ENCODE data around the gene SRGAP3. TPM values are rescaled to one million over a fixed set of nuclear protein-coding genes. Genes with fewer than 3 reads are reported as not detected.

The SRGAP3 gene
- total RNA-seq, 1 experiment from 2014 or later: 17.9 TPM

DNA sequence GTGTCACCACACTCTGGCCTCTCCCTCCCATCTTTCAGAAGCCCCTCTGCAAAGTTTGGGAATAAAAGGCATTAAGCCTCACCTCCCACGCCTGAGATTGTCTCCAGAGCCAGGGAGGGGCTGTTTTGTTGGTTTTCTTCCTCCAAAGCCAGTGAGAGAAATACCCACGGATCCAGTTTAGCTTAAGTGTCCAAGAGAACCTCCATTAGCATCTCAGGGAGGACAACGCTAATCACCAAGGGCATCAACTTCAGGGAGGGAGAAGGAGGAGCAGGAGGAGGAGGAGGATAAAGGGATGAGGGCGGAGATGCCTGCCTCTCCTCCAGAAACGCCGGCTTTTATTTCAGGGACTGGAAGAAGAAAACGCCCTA is 101.6 kb downstream of the SRGAP3 start:
- ATAC-seq (no peak), DNase-seq (ENCODE audit: low spot score) (no peak)
- Mint-ChIP-seq H3K27ac (no peak overlapping the region), H3K27me3 (ENCODE audit: low read depth) (peaks cover 11% of the 10 kb centered on the region), H3K9me3 (peaks cover 49% of the 10 kb centered on the region), H3K4me3 (no peak overlapping the region), H3K4me1 (no peaks in the 10 kb centered on the region), H3K36me3 (peaks cover 31% of the 10 kb centered on the region)
- POLR2A ChIA-PET: no interaction called here
- CTCF ChIA-PET: no interaction called here
- TF ChIP-seq MXD4 (CRISPR knock-in tag; IDR thresholded peaks at IDR 0.05; ENCODE audit: borderline replicate concordance): no peak
- TF ChIP-seq, protein P1, sequence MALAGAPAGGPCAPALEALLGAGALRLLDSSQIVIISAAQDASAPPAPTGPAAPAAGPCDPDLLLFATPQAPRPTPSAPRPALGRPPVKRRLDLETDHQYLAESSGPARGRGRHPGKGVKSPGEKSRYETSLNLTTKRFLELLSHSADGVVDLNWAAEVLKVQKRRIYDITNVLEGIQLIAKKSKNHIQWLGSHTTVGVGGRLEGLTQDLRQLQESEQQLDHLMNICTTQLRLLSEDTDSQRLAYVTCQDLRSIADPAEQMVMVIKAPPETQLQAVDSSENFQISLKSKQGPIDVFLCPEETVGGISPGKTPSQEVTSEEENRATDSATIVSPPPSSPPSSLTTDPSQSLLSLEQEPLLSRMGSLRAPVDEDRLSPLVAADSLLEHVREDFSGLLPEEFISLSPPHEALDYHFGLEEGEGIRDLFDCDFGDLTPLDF (CRISPR knock-in tag; IDR thresholded peaks at IDR 0.05): no peak
- TF ChIP-seq, protein P2, sequence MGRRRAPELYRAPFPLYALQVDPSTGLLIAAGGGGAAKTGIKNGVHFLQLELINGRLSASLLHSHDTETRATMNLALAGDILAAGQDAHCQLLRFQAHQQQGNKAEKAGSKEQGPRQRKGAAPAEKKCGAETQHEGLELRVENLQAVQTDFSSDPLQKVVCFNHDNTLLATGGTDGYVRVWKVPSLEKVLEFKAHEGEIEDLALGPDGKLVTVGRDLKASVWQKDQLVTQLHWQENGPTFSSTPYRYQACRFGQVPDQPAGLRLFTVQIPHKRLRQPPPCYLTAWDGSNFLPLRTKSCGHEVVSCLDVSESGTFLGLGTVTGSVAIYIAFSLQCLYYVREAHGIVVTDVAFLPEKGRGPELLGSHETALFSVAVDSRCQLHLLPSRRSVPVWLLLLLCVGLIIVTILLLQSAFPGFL (CRISPR knock-in tag; IDR thresholded peaks at IDR 0.05; ENCODE audit: borderline replicate concordance): no peak
- no peak for TF ChIP-seq TCF7 (CRISPR knock-in tag; IDR thresholded peaks at IDR 0.05; ENCODE audit: low read depth)
- TF ChIP-seq ATF6 (CRISPR knock-in tag; IDR thresholded peaks at IDR 0.05): no peak
- TF ChIP-seq ZNF232 (CRISPR knock-in tag; IDR thresholded peaks at IDR 0.05): no peak
- TF ChIP-seq, protein P3, sequence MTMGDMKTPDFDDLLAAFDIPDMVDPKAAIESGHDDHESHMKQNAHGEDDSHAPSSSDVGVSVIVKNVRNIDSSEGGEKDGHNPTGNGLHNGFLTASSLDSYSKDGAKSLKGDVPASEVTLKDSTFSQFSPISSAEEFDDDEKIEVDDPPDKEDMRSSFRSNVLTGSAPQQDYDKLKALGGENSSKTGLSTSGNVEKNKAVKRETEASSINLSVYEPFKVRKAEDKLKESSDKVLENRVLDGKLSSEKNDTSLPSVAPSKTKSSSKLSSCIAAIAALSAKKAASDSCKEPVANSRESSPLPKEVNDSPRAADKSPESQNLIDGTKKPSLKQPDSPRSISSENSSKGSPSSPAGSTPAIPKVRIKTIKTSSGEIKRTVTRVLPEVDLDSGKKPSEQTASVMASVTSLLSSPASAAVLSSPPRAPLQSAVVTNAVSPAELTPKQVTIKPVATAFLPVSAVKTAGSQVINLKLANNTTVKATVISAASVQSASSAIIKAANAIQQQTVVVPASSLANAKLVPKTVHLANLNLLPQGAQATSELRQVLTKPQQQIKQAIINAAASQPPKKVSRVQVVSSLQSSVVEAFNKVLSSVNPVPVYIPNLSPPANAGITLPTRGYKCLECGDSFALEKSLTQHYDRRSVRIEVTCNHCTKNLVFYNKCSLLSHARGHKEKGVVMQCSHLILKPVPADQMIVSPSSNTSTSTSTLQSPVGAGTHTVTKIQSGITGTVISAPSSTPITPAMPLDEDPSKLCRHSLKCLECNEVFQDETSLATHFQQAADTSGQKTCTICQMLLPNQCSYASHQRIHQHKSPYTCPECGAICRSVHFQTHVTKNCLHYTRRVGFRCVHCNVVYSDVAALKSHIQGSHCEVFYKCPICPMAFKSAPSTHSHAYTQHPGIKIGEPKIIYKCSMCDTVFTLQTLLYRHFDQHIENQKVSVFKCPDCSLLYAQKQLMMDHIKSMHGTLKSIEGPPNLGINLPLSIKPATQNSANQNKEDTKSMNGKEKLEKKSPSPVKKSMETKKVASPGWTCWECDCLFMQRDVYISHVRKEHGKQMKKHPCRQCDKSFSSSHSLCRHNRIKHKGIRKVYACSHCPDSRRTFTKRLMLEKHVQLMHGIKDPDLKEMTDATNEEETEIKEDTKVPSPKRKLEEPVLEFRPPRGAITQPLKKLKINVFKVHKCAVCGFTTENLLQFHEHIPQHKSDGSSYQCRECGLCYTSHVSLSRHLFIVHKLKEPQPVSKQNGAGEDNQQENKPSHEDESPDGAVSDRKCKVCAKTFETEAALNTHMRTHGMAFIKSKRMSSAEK (CRISPR knock-in tag; IDR thresholded peaks at IDR 0.05; ENCODE audit: borderline replicate concordance): no peak
- TF ChIP-seq FOXK1 (CRISPR knock-in tag; IDR thresholded peaks at IDR 0.05): no peak
- no peak for TF ChIP-seq ETV6 (CRISPR knock-in tag; IDR thresholded peaks at IDR 0.05)
- TF ChIP-seq, protein P4, sequence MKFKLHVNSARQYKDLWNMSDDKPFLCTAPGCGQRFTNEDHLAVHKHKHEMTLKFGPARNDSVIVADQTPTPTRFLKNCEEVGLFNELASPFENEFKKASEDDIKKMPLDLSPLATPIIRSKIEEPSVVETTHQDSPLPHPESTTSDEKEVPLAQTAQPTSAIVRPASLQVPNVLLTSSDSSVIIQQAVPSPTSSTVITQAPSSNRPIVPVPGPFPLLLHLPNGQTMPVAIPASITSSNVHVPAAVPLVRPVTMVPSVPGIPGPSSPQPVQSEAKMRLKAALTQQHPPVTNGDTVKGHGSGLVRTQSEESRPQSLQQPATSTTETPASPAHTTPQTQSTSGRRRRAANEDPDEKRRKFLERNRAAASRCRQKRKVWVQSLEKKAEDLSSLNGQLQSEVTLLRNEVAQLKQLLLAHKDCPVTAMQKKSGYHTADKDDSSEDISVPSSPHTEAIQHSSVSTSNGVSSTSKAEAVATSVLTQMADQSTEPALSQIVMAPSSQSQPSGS (CRISPR knock-in tag; IDR thresholded peaks at IDR 0.05; ENCODE audit: borderline replicate concordance, low read depth): no peak
- TF ChIP-seq, protein P5, sequence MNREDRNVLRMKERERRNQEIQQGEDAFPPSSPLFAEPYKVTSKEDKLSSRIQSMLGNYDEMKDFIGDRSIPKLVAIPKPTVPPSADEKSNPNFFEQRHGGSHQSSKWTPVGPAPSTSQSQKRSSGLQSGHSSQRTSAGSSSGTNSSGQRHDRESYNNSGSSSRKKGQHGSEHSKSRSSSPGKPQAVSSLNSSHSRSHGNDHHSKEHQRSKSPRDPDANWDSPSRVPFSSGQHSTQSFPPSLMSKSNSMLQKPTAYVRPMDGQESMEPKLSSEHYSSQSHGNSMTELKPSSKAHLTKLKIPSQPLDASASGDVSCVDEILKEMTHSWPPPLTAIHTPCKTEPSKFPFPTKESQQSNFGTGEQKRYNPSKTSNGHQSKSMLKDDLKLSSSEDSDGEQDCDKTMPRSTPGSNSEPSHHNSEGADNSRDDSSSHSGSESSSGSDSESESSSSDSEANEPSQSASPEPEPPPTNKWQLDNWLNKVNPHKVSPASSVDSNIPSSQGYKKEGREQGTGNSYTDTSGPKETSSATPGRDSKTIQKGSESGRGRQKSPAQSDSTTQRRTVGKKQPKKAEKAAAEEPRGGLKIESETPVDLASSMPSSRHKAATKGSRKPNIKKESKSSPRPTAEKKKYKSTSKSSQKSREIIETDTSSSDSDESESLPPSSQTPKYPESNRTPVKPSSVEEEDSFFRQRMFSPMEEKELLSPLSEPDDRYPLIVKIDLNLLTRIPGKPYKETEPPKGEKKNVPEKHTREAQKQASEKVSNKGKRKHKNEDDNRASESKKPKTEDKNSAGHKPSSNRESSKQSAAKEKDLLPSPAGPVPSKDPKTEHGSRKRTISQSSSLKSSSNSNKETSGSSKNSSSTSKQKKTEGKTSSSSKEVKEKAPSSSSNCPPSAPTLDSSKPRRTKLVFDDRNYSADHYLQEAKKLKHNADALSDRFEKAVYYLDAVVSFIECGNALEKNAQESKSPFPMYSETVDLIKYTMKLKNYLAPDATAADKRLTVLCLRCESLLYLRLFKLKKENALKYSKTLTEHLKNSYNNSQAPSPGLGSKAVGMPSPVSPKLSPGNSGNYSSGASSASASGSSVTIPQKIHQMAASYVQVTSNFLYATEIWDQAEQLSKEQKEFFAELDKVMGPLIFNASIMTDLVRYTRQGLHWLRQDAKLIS (CRISPR knock-in tag; IDR thresholded peaks at IDR 0.05; ENCODE audit: borderline replicate concordance): no peak
- TF ChIP-seq SOX15 (CRISPR knock-in tag; IDR thresholded peaks at IDR 0.05): no peak
- no peak for TF ChIP-seq ZNF121 (CRISPR knock-in tag; IDR thresholded peaks at IDR 0.05)
- TF ChIP-seq CREB1 (CRISPR knock-in tag; IDR thresholded peaks at IDR 0.05): no peak
- TF ChIP-seq ZNF263 (CRISPR knock-in tag; IDR thresholded peaks at IDR 0.05; ENCODE audit: low read depth): no peak
- TF ChIP-seq ATF1 (CRISPR knock-in tag; IDR thresholded peaks at IDR 0.05): no peak
- TF ChIP-seq CBFB (CRISPR knock-in tag; IDR thresholded peaks at IDR 0.05; ENCODE audit: low read depth): no peak
- TF ChIP-seq ZNF396 (CRISPR knock-in tag; IDR thresholded peaks at IDR 0.05; ENCODE audit: borderline replicate concordance): no peak
- no peak for TF ChIP-seq USF1 (CRISPR knock-in tag; IDR thresholded peaks at IDR 0.05)
- no peak for TF ChIP-seq TP53 (CRISPR knock-in tag; IDR thresholded peaks at IDR 0.05)

Data from WTC11 (cell line).